ENCODE data around the gene UGT1A7. TPM values are rescaled to one million over a fixed set of nuclear protein-coding genes. Genes with fewer than 3 reads are reported as not detected.

The UGT1A7 gene
- total RNA-seq, 2 donors from 2014 or later = not detected

GRCh38 chr2:233793465-233794127 lies 111.9 kb downstream of the UGT1A7 start:
- 60 to 61% methylated on average over 10 to 18 of the region's 18 CpGs for WGBS, 2 donors
- Histone ChIP-seq H3K27ac (no peak overlapping the region), H3K27me3 (no peaks in the 10 kb centered on the region), H3K9me3 (no peaks in the 10 kb centered on the region), H3K4me3 (no peak overlapping the region), H3K4me1 (no peaks in the 10 kb centered on the region), H3K36me3 (replicated peaks in 1 of 2; ENCODE audit: insufficient read depth in 1 of 2, low read depth in 2 of 2) (no peaks in the 10 kb centered on the region)
- TF ChIP-seq POLR2A (IDR thresholded peaks at IDR 0.05) (no peak), CTCF (IDR thresholded peaks at IDR 0.05) (no peak)
- ATAC-seq (no peak), DNase-seq (no peak)
- intact Hi-C loops (cut with DNase I) = no loop called here

- DNase-seq = no peak
- 24 to 65% methylated on average over 9 to 17 of the region's 17 CpGs for WGBS, 2 donors
- H3K9me3 ChIP-seq = no peaks in the 10 kb centered on the region
Observed at GRCh38 chr2:233794128-233794658, 112.5 kb downstream of the UGT1A7 start.

GRCh38 chr2:233795735-233796171 lies 114.1 kb downstream of the UGT1A7 start:
- TF ChIP-seq CTCF (IDR thresholded peaks at IDR 0.05) (no peak), POLR2A (IDR thresholded peaks at IDR 0.05) (no peak)
- H3K4me1 ChIP-seq = no peaks in the 10 kb centered on the region

More at GRCh38 chr2:233794128-233794658, 112.5 kb downstream of the UGT1A7 start:
- H3K4me3 ChIP-seq = no peak overlapping the region
- intact Hi-C loops (cut with DNase I) = no loop called here
- ATAC-seq = no peak
- no peak overlapping the region for H3K27ac ChIP-seq
- no peaks in the 10 kb centered on the region for H3K4me1 ChIP-seq
- no peaks in the 10 kb centered on the region for H3K27me3 ChIP-seq
- no peaks in the 10 kb centered on the region for H3K36me3 ChIP-seq (replicated peaks in 1 of 2; ENCODE audit: insufficient read depth in 1 of 2, low read depth in 2 of 2)
- TF ChIP-seq CTCF (IDR thresholded peaks at IDR 0.05) = no peak
- TF ChIP-seq POLR2A (IDR thresholded peaks at IDR 0.05) = no peak

GRCh38 chr2:233796254-233796653 lies 114.6 kb downstream of the UGT1A7 start:
- 81 to 88% methylated on average over 6 to 9 of the region's 9 CpGs for WGBS, 2 donors
- Histone ChIP-seq H3K27me3 (no peaks in the 10 kb centered on the region), H3K36me3 (replicated peaks in 1 of 2; ENCODE audit: insufficient read depth in 1 of 2, low read depth in 2 of 2) (no peaks in the 10 kb centered on the region), H3K4me1 (no peaks in the 10 kb centered on the region), H3K27ac (no peak overlapping the region), H3K9me3 (no peaks in the 10 kb centered on the region), H3K4me3 (no peak overlapping the region)
- TF ChIP-seq POLR2A (IDR thresholded peaks at IDR 0.05) (no peak), CTCF (IDR thresholded peaks at IDR 0.05) (no peak)
- ATAC-seq = no peak
- intact Hi-C loops (cut with DNase I) = no loop called here
- no peak for DNase-seq

More at GRCh38 chr2:233795735-233796171, 114.1 kb downstream of the UGT1A7 start:
- H3K4me3 ChIP-seq = no peak overlapping the region
- DNase-seq = no peak
- H3K36me3 ChIP-seq (replicated peaks in 1 of 2; ENCODE audit: insufficient read depth in 1 of 2, low read depth in 2 of 2) = no peaks in the 10 kb centered on the region
- H3K27ac ChIP-seq = no peak overlapping the region
- WGBS, 2 donors = 88 to 100% methylated on average over 1 to 13 of the region's 13 CpGs
- no peaks in the 10 kb centered on the region for H3K9me3 ChIP-seq
- ATAC-seq = no peak
- intact Hi-C loops (cut with DNase I) = no loop called here
- no peaks in the 10 kb centered on the region for H3K27me3 ChIP-seq

Measured in body of pancreas (tissue), 4 donors.